WI38 (cell line): ENCODE data around the gene CLSTN2.

Source experiments
- H3K4me3 ChIP-seq: 2 replicates; pipeline ENCODE4 v1.5.1; 2011; ENCODE audit warnings: low read depth, mild to moderate bottlenecking, control low read depth, low read length
- CTCF ChIP-seq: IDR thresholded peaks from 2 replicates; pipeline ENCODE4 v1.5.1; 2012; ENCODE audit warnings: low read depth, mild to moderate bottlenecking, control low read depth, low read length

CLSTN2 gene

GRCh38 chr3:140052771-140053702, 118.1 kb downstream of the CLSTN2 start:
- no peak for TF ChIP-seq CTCF
- no peak overlapping the region for H3K4me3 ChIP-seq

GRCh38 chr3:140053794-140054193, 118.8 kb downstream of the CLSTN2 start:
- H3K4me3 ChIP-seq = no peak overlapping the region
- no peak for TF ChIP-seq CTCF

- no peak for TF ChIP-seq CTCF
- no peak overlapping the region for H3K4me3 ChIP-seq
Measured at GRCh38 chr3:140055092-140055791, 120.3 kb downstream of the CLSTN2 start.

- no peak overlapping the region for H3K4me3 ChIP-seq
- no peak for TF ChIP-seq CTCF
Measured at GRCh38 chr3:140056047-140056446, 121.1 kb downstream of the CLSTN2 start.

GRCh38 chr3:140061211-140061610, 126.2 kb downstream of the CLSTN2 start:
- H3K4me3 ChIP-seq = no peak overlapping the region
- TF ChIP-seq CTCF = no peak

GRCh38 chr3:140062461-140062860, 127.5 kb downstream of the CLSTN2 start:
- no peak for TF ChIP-seq CTCF
- no peak overlapping the region for H3K4me3 ChIP-seq

DNA sequence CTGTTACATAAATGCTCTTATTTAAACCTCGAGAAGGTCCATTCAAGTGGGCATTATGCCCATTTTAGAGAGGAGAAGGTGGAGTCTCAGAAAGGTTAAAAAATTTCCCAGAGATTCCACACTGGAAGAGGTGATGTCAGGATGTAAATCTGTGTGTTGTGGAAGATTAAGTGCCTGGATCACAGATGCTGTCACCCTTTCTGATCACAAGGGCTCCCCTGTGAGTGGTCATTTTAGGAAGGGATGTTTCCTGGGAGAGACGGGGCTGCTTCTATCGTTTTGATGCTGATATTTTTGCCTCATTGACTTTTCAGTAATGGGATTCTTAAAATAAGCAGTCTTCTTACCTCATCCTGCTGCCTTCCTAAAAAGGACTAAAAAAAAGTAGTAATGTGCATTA, 132.5 kb downstream of the CLSTN2 start:
- no peak for TF ChIP-seq CTCF
- no peak overlapping the region for H3K4me3 ChIP-seq
